ENCODE data around the gene MBD4.

MBD4 gene

DNA sequence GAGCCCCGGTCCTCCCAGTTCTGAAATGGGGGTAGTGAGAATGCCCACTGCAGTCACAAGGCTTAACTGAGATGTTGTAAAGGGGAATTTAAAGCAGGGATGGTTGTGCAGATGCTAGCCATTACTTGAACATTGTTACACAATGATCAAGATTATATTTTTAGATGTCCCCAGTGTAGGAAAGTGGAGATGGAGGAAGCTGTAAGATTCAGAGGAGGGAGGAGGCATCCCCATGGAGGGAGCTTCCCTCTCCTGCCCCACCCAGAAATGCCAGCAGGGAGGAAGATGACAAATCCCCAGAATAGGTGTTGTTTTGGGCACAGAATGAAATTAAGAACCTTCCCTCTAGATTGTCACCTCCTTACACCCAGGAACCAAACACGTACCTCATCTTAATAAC, 57.4 kb downstream of the MBD4 start:
- DNase-seq (ENCODE audit: low read depth): no peak
